DND-41 (cell line): Measurements from ENCODE around the gene CANT1.
A peak's percentile ranks its signal among the peaks of the same experiment; 100 is the strongest.

Source experiments
- ATAC-seq: fragments of 200-7000 bp; cut with Tn5 transposase; 3 replicates; pipeline ENCODE4 v1.9.1; 2021; ENCODE audit warnings: low read depth; ENCODE audit not compliant: insufficient read depth
- DNase-seq: peaks from one replicate; pipeline ENCODE4 v3.0.0-alpha.2; 2020
- H2AFZ ChIP-seq: 2 replicates; pipeline ENCODE4 v1.6.0; 2012; ENCODE audit warnings: low read depth, low read length
- H3K27ac ChIP-seq: 2 replicates; pipeline ENCODE4 v1.5.1; 2012; ENCODE audit warnings: low read length, inconsistent platforms
- H3K27me3 ChIP-seq: fragments of 200-600 bp; sonication (generic); 2 replicates; pipeline ENCODE4 v1.6.0; 2012; ENCODE audit warnings: low read length, mild to moderate bottlenecking, inconsistent platforms; ENCODE audit not compliant: insufficient read depth, poor library complexity
- H3K36me3 ChIP-seq: 2 replicates; pipeline ENCODE4 v1.5.1; 2012; ENCODE audit warnings: low read length, inconsistent platforms; ENCODE audit not compliant: insufficient read depth
- H3K4me1 ChIP-seq: 2 replicates; pipeline ENCODE4 v1.5.1; 2012; ENCODE audit warnings: mild to moderate bottlenecking, low read length; ENCODE audit not compliant: insufficient read depth
- H3K4me2 ChIP-seq: 2 replicates; pipeline ENCODE4 v1.6.0; 2012; ENCODE audit warnings: mild to moderate bottlenecking, moderate library complexity, low read length, inconsistent platforms; ENCODE audit not compliant: insufficient read depth
- H3K4me3 ChIP-seq, 2 experiments: fragments of 200-600 bp in 1 of 2; shearing (Covaris generic) in 1 of 2; 2 replicates each; pipeline ENCODE4 v1.5.1; 2012 to 2016; ENCODE audit warnings: inconsistent platforms in 2 of 2, low read length in 2 of 2, mild to moderate bottlenecking in 2 of 2, low read depth in 1 of 2, moderate library complexity in 1 of 2
- H3K79me2 ChIP-seq: 2 replicates; pipeline ENCODE4 v1.6.0; 2012; ENCODE audit warnings: low read length, inconsistent platforms; ENCODE audit not compliant: insufficient read depth
- H3K9ac ChIP-seq: 2 replicates; pipeline ENCODE4 v1.6.0; 2012; ENCODE audit warnings: low read depth, mild to moderate bottlenecking, inconsistent platforms, low read length, moderate library complexity
- H3K9me3 ChIP-seq: 2 replicates; pipeline ENCODE4 v1.5.1; 2012; ENCODE audit warnings: low read length, moderate library complexity, mild to moderate bottlenecking, inconsistent platforms; ENCODE audit not compliant: insufficient read depth, severe bottlenecking
- H4K20me1 ChIP-seq: 2 replicates; pipeline ENCODE4 v1.6.0; 2012; ENCODE audit warnings: low read length; ENCODE audit not compliant: insufficient read depth
- CTCF ChIP-seq: IDR thresholded peaks from 2 replicates; pipeline ENCODE4 v1.5.1; 2012; ENCODE audit warnings: borderline replicate concordance, low read length, moderate library complexity, mild to moderate bottlenecking; ENCODE audit not compliant: poor library complexity, severe bottlenecking; ENCODE audit errors: extremely low read depth
- EZH2 ChIP-seq: IDR thresholded peaks from 3 replicates; pipeline ENCODE4 v1.6.1; 2012; ENCODE audit warnings: borderline replicate concordance, low read depth, mild to moderate bottlenecking, moderate library complexity, low read length, inconsistent platforms; ENCODE audit not compliant: severe bottlenecking

CANT1 gene

GRCh38 chr17:78977997-78978973, 31.3 kb downstream of the CANT1 start:
- no peaks in the 10 kb centered on the region for H3K27me3 ChIP-seq
- H4K20me1 ChIP-seq = peaks cover 13% of the 10 kb centered on the region
- ATAC-seq (no peak), DNase-seq (no peak)
- no peak for TF ChIP-seq EZH2
- TF ChIP-seq CTCF = peak; percentile 24
- peak overlapping the region; percentile 34 to 68; a peak in 3 of 4 replicates for H3K4me3 ChIP-seq
- H3K4me2 ChIP-seq = peak overlapping the region; percentile 96
- peak overlapping the region; percentile 55 for H3K9ac ChIP-seq
- no peak overlapping the region for H2AFZ ChIP-seq
- peaks cover 41% of the 10 kb centered on the region for H3K36me3 ChIP-seq
- H3K9me3 ChIP-seq = no peaks in the 10 kb centered on the region
- peak overlapping the region; percentile 12; the same call in 1 of the 2 replicates for H3K27ac ChIP-seq
- peaks cover 37% of the 10 kb centered on the region for H3K4me1 ChIP-seq
- peaks cover 42% of the 10 kb centered on the region for H3K79me2 ChIP-seq

- H3K4me1 ChIP-seq = peaks cover 37% of the 10 kb centered on the region
- H3K4me2 ChIP-seq = peak overlapping the region; percentile 96
- peaks cover 13% of the 10 kb centered on the region for H4K20me1 ChIP-seq
- peak overlapping the region in 1 of 2 experiments; percentile 68; a peak in 2 of 4 replicates for H3K4me3 ChIP-seq
- H3K27ac ChIP-seq = peak overlapping the region; percentile 2; the same call in 1 of the 2 replicates
- no peaks in the 10 kb centered on the region for H3K9me3 ChIP-seq
- H3K9ac ChIP-seq = peak overlapping the region; percentile 55; the same call in 1 of the 2 replicates
- H3K79me2 ChIP-seq = peaks cover 42% of the 10 kb centered on the region
- TF ChIP-seq CTCF (no peak), EZH2 (no peak)
- H3K27me3 ChIP-seq = no peaks in the 10 kb centered on the region
- H2AFZ ChIP-seq = no peak overlapping the region
- H3K36me3 ChIP-seq = peaks cover 47% of the 10 kb centered on the region
- ATAC-seq (no peak), DNase-seq (no peak)
Measured at GRCh38 chr17:78977681-78977943, 32.0 kb downstream of the CANT1 start.

GRCh38 chr17:78976907-78977680, 32.5 kb downstream of the CANT1 start:
- TF ChIP-seq EZH2 (no peak), CTCF (no peak)
- Histone ChIP-seq H3K9me3 (no peaks in the 10 kb centered on the region), H3K4me1 (peaks cover 37% of the 10 kb centered on the region), H3K27me3 (no peaks in the 10 kb centered on the region), H3K36me3 (peaks cover 52% of the 10 kb centered on the region), H3K4me3 (peak overlapping the region in 1 of 2 experiments; percentile 68; a peak in 2 of 4 replicates), H3K4me2 (peak overlapping the region; percentile 96; the same call in 1 of the 2 replicates), H3K9ac (peak overlapping the region; percentile 55; the same call in 1 of the 2 replicates), H2AFZ (no peak overlapping the region), H3K79me2 (peaks cover 42% of the 10 kb centered on the region), H3K27ac (no peak overlapping the region), H4K20me1 (peaks cover 14% of the 10 kb centered on the region)
- DNase-seq = no peak
- no peak for ATAC-seq
